ENCODE results near the gene SLC16A12. TPM values are rescaled to one million over a fixed set of nuclear protein-coding genes. Genes with fewer than 3 reads are reported as not detected.
"Not testable (repeated sequence)": the region's sequence is repeated elsewhere in the genome, so short reads cannot be mapped to it uniquely, and the experiment has no call there.

The SLC16A12 gene
- total RNA-seq, 2 donors from 2014 or later: 0.51 to 0.57 TPM

GRCh38 chr10:89552213-89552612, 16.8 kb upstream of the SLC16A12 start:
- intact Hi-C loops (cut with DNase I): no loop called here
- no peak for DNase-seq (ENCODE audit: low spot score)

- intact Hi-C loops (cut with DNase I): no loop called here
- no peak for DNase-seq (ENCODE audit: low spot score)
Measured at GRCh38 chr10:89550509-89550908, 15.1 kb upstream of the SLC16A12 start.

DNA sequence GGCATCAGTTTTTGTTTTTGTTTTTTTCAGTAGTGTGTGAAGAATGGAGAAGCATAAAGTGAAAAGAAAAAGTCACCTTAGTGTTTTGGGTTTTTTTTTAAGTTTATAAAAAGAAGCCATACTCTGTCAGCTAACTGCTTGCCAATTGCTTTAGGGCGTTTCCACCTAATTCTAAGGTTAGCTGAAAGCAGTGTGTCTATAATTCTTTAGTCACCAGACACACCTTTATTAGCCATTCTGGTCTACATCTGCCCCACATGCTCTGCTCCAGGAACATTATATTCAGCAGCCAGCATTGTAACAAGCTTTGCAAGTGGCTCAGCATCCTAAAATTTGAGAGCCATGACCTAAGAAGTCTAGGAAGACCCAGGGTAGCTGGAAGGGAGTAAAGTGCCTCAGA, 14.1 kb upstream of the SLC16A12 start:
- intact Hi-C loops (cut with DNase I): no loop called here
- no peak for DNase-seq (ENCODE audit: low spot score)

- DNase-seq (ENCODE audit: low spot score): no peak
- intact Hi-C loops (cut with DNase I): no loop called here
Measured at GRCh38 chr10:89548673-89549072, 13.3 kb upstream of the SLC16A12 start.

DNA sequence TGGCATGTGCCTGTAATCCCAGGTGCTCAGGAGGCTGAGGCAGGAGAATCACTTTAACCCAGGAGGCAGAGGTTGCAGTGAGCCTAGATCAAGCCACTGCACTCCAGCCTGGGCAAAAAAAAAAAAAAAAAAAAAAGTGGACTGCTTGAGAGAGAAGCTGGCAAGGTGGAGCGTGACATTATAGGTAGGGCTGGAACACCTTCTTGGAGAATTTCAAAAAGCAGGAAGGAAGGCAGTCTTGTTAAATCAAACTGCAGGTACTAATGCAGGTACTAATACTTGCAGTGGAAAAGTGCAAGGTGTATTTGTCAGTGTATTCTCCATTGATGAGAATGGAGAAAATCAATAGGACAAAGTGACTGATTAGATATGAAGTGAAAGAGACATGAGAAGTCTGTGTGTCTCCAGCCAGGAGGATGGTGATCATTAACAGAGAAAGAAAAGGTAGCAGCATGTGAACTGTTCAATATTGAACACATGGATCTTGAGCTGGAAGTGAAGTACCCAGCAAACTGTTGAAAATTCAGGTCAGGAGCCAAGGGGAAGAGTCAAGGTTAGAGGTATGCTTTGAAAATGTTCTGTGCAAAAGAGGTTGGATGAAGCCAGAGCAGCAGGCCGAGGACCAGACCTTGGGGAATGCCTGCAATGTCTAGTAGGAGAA, 12.6 kb upstream of the SLC16A12 start:
- intact Hi-C loops (cut with DNase I): no loop called here
- DNase-seq (ENCODE audit: low spot score): no peak

- intact Hi-C loops (cut with DNase I): not testable (repeated sequence)
Measured at GRCh38 chr10:89546651-89547050, 11.3 kb upstream of the SLC16A12 start.

GRCh38 chr10:89543841-89544240, 8.4 kb upstream of the SLC16A12 start:
- intact Hi-C loops (cut with DNase I): no loop called here
- DNase-seq (ENCODE audit: low spot score): no peak

More at GRCh38 chr10:89546651-89547050, 11.3 kb upstream of the SLC16A12 start:
- DNase-seq (ENCODE audit: low spot score): not testable (repeated sequence)

GRCh38 chr10:89540420-89540949, 5.1 kb upstream of the SLC16A12 start:
- intact Hi-C loops (cut with DNase I): no loop called here
- no peak for DNase-seq (ENCODE audit: low spot score)

DNA sequence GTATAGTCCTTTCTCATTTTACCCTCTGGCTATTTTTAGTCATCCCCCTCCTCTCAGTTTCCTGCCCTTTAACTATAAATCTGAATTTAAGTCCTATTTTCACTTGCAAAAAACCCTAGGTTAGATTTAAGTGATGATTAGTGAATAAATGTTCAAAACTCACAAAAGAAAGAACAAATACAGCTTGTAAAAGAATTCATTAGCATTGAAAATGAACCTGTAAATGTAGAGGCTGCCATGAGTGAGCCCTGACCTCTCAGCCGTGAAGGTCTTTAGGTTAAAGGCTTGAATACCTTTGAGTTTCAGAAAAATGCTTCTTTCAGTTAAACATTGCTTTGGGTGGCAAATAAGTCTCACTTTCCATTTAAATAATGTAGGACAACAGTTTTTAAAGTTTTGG, 2.0 kb upstream of the SLC16A12 start:
- intact Hi-C loops (cut with DNase I): no loop called here
- DNase-seq (ENCODE audit: low spot score): no peak

DNA sequence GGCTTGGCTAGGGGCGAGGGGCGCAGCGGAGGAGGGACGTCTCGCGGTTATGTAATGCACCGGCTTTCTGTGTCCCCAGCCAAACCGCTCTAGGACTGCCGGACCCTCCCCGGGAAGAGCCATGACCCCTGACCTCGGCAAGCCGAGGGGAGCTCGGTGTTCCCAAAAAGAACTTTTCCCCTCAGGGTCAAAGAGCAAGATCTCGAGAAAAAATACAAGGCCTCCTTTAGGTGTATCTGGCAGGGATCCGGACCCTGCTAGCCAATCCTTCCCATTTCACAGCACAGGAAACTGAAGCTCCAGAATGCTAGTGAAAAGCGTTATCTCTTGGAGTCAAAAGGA, 590 bp upstream of the SLC16A12 start:
- intact Hi-C loops (cut with DNase I): no loop called here
- DNase-seq (ENCODE audit: low spot score): no peak

- intact Hi-C loops (cut with DNase I): no loop called here
Measured at GRCh38 chr10:89534826-89535166, 598 bp downstream of the SLC16A12 start.

GRCh38 chr10:89532476-89532875, 2.9 kb downstream of the SLC16A12 start:
- intact Hi-C loops (cut with DNase I): no loop called here
- no peak for DNase-seq (ENCODE audit: low spot score)

More at GRCh38 chr10:89534826-89535166, 598 bp downstream of the SLC16A12 start:
- no peak for DNase-seq (ENCODE audit: low spot score)

- intact Hi-C loops (cut with DNase I): no loop called here
- DNase-seq (ENCODE audit: low spot score): no peak
Measured at GRCh38 chr10:89531359-89531758, 4.0 kb downstream of the SLC16A12 start.

DNA sequence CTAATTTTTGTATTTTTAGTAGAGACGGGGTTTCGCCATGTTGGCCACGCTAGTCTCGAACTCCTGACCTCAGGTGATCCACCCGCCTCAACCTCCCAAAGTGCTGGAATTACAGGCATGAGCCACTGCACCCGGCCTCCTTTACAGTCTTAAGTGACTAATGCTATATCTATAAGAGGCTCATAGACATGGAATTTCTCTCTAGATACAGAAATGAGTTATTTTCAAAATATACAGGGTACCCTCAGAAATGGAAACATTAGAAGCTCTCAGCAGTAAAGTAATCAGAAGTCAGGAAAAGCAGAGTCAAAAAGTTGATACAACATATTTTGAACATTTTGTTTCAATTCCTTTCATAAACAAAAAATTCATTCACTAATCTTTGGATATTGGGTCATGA, 5.7 kb downstream of the SLC16A12 start:
- intact Hi-C loops (cut with DNase I); DNase-seq (ENCODE audit: low spot score): not testable (repeated sequence)

DNA sequence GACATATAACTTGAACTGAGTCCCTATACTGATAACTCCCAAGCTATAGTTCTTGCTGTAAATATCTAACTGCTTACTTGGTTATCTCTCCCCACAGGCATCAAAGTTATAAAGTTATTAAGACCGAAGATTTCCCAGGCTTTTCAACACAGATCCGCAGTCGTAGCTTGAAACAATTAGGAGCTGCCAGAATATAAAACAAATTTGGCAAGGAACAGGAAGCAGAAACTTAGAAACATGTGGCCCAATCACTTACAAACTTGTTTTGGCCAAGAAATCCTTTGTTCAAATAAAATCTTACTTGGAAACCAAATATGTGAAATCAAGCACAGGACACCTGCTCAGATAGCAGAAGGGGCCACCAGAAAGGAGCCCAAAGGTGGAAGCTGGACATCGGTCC, 9.0 kb downstream of the SLC16A12 start:
- no peak for DNase-seq (ENCODE audit: low spot score)

DNA sequence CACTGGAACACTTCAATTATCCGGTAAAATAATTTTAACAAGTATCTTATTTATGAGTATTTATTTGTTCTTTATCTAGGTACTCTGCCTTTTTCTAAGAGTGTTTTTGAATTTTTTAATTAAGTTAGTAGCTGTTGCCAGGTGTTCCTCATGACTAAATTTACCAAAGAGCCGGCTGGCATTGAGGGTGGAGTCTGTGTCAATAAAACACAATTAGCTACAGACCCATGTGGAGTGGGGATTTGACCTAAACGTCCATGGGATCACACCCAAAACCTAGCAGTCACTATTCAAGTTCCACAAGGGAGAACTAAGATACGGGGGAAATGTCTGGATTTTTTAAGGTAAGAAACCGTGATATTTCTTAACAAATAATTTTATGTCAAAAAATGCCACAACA, 9.8 kb downstream of the SLC16A12 start:
- intact Hi-C loops (cut with DNase I): no loop called here
- no peak for DNase-seq (ENCODE audit: low spot score)

More for the DNA sequence above, 9.0 kb downstream of the SLC16A12 start:
- intact Hi-C loops (cut with DNase I): no loop called here

DNA sequence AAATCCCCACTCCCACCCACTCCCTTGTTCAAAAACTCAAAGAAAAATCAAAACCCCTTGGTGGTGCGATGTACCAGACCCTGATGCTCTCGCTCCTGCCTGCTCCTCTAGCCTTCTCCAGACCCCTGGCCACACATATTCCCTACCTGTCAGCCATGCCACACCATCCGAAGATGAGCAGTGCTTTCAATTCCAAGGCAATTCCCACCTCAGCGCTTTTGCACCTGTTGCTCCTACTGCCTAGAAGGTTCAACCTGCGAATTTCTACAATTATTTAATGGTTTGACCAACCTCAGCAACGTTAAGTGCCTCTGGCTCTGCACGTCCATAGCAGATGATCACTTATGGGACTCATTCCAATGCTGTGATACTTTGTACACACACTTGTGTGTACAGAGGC, 11.1 kb downstream of the SLC16A12 start:
- DNase-seq (ENCODE audit: low spot score): no peak
- intact Hi-C loops (cut with DNase I): no loop called here

DNA sequence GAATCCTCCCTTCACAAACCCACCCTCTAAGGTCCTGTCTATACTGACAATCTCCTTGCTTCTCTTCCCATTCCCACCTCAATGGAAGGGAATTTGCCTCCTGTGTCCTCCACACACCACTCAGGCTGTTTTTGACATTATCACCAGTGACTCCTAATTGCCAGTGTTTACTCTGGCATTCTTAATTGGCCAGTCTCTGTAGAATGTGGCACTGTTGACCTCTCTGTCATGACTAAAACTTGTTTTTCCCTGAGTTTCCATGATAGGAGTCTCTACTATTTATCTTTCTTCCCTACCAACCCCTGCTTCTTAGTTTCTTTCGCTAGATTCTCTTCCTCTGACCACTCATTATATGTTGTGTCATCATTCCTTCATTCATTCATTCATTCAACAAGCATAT, 12.1 kb downstream of the SLC16A12 start:
- intact Hi-C loops (cut with DNase I): no loop called here
- no peak for DNase-seq (ENCODE audit: low spot score)

DNA sequence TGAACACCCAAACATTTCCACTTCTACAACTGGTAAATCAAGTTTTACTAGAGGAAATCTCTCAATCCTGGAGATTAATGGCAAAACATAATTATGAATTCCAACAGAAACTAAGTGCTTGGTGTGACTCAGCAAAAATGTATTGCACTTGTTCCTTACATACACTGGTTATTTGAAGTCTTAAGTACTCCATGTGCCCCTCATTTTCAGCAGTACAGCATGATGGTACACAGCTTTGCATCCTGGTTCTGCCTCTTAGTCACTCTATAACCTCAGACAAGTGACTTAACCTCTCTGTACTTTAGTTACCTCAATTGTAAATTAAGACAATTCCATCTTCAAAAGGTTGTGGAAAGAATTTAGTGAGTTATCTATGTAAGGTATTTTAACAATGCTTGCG, 12.9 kb downstream of the SLC16A12 start:
- intact Hi-C loops (cut with DNase I): no loop called here
- no peak for DNase-seq (ENCODE audit: low spot score)

DNA sequence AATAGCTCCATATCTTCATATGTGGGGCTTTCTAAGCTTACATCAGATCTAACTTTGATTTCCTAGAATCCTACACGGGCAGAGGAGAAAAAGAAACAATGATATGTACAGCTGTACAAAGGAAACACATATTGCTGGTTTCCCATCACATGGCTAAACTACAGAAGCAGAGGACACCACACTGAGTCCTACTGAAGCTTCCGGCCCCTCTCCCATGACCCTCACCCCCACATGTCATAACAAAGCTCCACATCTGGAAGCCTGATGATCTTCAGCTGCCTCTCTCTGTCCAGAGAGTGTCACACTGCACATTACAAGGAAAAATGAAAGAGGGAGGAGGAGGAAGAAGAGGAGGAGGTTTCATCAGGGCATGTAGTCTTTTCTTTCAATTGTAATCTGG, 14.0 kb downstream of the SLC16A12 start:
- intact Hi-C loops (cut with DNase I): no loop called here
- DNase-seq (ENCODE audit: low spot score): no peak

DNA sequence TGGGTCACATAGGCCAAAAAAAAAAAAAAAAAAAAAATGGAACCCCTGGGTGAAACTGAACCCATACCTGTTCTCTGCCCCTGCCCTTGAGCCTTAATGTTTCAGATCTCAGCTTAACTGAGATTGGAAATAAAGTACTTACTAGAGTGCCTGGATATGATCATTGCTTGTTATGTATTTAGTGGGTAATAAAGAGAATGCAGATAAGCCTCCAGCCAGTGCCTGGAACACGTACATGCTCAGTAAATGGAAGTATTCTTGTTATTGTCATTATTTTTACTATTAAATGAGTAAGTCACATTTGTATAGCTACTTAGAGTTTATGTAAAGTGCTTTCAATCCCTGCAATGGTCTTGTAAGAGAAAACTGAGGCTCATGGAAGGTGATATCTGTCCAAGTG, 14.7 kb downstream of the SLC16A12 start:
- intact Hi-C loops (cut with DNase I): no loop called here
- no peak for DNase-seq (ENCODE audit: low spot score)
